Upper lobe of left lung (tissue), 4 donors: ENCODE data around the gene MTG1.

Experiments
- CTCF ChIP-seq, 6 experiments: fragments of 450-650 bp in 4 of 6; fragments of 200-600 bp in 2 of 6; sonication (generic) in 2 of 6; IDR thresholded peaks; one replicate each; pipeline ENCODE4 v1.5.1; 2016 to 2019; ENCODE audit warnings: antibody characterized with exemption in 6 of 6
- POLR2A ChIP-seq, 4 donors: fragments of 450-650 bp; IDR thresholded peaks; one replicate each; pipeline ENCODE4 v1.5.1; 2016 to 2017; ENCODE audit warnings: antibody characterized with exemption in 4 of 4, mild to moderate bottlenecking in 2 of 4

- no peak for TF ChIP-seq CTCF (IDR thresholded peaks at IDR 0.05)
- no peak for TF ChIP-seq POLR2A (IDR thresholded peaks at IDR 0.05)
Observed at GRCh38 chr10:133397938-133398337, 4.0 kb downstream of the MTG1 start.
